Stimulated activated CD8-positive, alpha-beta memory T cell treated with anti-CD3 and anti-CD28 coated beads, Interleukin-12 subunit alpha, Interleukin-12 subunit beta, amount 100 ng/mL, for 24 hours (primary cell): Measurements from ENCODE around the gene BTRC.
A peak's percentile ranks its signal among the peaks of the same experiment; 100 is the strongest.
"Not testable (repeated sequence)": the region's sequence is repeated elsewhere in the genome, so short reads cannot be mapped to it uniquely, and the experiment has no call there.

Experiments
- DNase-seq: peaks from one replicate; pipeline ENCODE4 v3.0.0-alpha.2; 2020; ENCODE audit errors: extremely low read depth

BTRC gene

DNA sequence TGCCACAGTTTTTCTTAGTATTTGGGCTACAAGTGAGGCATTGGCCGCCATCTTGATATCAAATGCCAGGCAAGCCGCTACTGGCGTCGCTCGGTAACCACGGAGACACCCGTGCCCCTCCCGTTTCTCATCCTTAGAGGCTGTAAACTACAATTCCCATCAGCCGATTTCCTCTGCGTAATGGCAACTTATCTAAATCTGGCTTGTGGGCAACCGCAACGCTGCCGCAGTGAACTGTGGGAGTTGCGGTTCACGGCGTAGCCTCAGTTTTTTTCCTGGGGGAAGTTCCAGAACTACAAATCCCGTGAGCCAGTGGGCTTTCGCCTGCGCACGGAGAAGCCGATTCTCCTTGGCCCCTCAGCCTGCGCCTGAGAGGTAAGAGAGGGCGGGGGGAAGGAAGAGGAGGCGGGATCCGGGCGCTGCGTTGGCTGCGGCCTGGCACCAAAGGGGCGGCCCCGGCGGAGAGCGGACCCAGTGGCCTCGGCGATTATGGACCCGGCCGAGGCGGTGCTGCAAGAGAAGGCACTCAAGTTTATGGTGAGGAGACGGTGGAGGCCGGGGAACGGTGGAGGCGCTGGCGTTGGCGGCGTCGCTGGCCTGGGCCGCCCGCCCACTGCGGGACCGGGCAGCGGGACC lies at the start of gene BTRC:
TSS of gene BTRC (plus strand) at position 474 of the 636 bp plus-strand sequence. CDS start at position 490, 16 bp downstream.
- peak; percentile 83 for DNase-seq

DNA sequence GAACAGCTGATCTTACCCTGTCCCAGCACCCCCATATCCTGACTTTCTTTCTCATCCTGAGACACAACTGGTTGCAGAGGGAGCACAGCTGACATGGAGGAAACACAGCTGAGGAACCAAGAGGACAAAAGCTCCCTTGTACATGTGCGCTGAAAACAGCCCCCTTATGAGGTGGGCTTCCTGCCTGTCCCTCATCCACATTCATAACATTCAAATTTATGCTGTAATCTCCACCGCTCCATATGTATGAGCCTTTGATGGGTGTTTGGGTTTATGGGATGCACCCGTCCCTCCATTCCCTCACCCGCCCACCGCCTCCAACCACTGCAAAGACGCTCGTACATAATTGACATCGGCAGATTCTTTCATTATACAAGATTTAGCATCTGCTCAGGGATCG lies 49.6 kb upstream of the BTRC start:
- DNase-seq = no peak

DNA sequence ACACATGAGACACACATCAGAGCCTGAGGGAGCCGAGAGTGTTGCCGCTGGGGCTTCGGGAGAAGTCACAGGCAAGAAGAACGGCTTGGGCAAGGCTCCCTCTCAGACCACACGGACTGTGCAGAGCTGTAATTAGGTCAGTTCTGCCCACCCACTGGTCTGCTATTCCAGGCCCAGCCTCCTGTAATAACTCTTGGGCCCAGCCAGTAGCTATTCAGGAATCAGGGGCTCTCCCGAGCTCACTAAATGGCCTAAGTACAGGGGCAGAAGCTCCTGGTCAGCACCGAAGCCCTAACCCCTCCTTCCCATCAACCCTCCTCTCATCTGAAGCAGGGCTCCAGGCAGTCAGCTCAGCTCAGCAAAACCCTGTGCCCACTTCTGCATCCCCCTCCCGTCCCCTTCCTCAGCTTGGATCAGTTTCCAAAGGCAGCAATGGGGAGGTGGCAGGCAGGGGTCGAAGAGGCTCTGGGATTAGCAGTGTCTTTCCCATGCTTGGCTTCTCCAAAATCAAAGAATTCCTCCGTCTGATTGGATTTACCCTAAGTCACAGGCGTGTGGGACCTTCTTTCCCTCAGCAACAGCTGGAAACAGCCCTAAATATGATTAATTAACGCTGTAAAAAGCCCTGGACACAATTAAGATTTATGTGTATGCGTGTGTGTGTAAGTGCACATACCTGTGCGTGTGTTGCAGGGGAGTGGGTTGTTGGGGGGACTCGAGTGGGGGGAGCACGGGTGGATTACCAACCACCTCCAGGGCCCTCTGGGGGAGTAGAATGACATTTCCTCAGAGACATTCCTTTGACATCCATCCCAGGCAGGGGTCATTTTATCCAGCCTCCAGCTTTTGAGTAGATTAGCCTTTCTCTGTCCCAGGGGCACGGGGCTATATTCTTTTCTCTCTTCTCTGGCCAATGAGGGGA lies 48.4 kb upstream of the BTRC start:
- no peak for DNase-seq

DNA sequence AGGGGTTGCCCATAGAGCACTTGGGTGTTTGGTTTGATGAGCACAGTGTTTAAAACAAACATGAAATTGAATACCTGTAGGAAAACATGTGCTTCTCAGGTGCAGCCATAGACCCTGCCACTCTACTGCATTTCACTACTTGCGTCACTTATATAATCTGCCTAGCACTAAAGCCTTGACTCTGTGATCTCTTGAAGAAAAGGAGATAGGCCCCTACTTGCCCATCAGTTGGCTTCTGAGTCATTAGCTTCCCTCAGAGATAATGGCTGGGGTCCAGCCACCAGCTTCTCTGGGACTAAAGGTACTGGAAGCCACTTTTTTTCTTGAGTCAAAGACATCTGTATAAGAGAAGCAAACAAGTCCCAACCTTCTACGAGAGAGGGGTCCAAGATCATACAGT lies 45.9 kb upstream of the BTRC start:
- DNase-seq = no peak

DNA sequence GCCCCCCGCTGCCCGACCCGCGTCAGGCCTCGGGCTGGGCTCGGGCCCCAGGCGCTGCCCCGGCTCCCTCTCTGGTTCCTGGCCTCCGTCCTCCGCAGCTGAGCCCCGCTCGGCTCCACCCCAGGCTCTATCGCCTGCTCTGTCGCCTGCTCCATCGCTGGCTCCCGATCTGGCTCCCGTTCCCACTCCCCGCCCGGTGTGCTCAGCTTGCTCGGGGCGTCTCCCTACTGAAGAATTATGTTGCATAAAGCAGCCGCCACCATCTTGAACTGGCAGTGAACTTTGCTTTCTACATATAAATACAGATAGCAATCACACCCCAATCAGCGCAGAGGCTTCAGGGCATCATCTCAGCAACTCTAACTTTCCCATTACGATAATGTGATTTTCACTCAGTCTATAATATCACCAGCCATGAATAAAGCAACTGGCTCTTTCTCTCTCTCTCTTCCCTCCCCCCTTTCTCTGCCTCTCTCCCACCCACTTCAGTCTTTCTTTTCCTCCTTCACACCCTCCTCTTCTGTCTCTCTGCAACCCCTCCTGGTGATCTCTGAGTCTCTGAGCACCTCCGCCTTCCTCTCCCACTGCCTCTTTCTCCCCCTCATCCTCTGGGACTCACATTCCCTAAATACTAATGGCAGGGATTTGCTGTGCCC lies 43.3 kb upstream of the BTRC start:
- DNase-seq = no peak

DNA sequence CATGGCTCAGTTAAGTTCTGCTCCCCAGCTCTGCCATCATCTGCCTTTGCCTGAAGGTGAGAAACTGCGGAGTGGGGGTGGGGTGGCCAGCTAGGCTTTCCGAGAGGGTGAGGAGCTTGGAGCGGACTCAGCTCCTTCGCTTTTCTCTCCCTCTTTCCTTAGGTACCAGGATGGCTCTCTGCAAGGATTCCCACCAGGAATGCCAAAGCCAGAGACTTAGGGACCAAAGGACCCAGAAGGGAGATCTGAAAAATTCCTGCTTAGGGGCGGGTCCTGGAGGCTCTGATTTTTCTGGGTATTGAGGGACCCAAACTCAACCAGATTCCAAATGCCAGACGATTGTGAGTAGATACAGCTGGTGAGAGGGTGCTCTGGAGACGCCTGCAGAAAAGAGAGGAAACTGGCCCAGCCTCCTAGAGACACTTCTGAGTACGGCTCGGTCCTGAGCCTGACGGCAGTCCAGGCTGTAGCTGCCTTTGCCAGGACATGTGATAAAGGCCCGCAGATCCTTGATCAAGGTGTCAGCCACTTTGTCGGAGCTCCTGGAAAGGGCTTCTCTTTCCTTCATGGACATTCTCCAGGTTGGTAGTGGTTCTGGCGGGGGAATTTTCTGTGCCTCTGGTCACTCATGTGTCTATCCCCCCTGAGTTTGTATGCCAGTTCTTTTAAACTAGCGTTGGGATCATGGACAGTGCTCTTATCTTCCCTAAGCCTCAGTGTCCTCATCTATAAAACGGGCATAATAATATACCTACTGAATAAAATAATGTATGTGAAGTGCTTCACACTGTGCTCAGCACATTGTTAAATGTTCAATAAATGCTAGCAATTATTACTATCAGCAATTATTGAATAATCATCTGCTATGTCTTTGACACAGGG lies 42.5 kb upstream of the BTRC start:
- DNase-seq = no peak

DNA sequence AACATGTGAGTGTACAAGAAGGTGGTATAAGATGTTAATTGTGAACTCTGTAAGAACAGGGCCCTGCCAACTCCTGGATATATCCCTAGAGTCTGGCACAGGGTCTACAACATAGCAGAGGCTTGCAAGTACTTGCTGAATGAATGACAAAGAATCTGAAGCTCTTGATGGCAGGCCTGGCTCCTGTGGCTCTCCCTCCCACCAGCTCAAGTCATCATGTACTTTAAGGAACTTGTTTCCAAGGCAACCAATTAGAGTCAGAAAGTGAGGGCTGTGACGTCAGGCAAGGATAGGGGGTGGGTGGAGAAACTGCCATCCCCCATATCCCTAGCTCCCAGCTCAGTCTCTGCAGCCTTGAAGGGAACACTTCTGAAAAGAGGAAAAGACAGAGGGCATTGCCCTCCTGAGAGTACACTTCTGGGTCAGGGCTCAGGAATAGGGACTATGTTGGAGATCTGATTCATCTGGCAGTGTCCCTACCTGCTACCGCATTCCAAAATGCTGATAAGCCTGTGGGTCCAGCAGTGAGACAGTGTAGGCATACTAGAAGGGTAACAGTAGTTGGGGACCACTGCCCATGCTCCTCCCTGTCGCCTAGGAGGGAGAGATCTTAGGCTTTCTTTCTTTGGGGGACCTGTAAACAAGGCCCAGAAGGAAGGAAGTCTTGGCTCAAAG lies 34.6 kb upstream of the BTRC start:
- no peak for DNase-seq

DNA sequence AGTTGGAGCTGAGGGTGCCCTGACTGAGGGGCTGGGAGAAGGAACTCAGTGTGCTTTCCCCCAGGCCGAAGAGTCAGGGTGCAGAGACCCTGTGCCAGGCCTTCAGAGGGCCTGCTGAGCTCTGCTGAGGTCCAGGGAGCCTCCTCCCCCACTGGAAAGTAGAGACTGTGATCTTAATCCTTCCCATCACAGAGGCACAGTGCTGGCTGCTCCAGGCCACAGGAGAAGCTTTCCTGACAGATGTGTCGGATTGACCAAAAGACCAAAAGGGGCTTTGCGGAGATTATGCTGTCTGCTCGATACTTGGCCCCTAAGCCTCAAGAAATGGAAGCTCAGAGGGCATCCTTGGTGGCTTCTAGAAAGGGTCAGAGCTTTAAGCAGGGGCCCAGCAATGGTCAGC lies 32.9 kb upstream of the BTRC start:
- DNase-seq = no peak

DNA sequence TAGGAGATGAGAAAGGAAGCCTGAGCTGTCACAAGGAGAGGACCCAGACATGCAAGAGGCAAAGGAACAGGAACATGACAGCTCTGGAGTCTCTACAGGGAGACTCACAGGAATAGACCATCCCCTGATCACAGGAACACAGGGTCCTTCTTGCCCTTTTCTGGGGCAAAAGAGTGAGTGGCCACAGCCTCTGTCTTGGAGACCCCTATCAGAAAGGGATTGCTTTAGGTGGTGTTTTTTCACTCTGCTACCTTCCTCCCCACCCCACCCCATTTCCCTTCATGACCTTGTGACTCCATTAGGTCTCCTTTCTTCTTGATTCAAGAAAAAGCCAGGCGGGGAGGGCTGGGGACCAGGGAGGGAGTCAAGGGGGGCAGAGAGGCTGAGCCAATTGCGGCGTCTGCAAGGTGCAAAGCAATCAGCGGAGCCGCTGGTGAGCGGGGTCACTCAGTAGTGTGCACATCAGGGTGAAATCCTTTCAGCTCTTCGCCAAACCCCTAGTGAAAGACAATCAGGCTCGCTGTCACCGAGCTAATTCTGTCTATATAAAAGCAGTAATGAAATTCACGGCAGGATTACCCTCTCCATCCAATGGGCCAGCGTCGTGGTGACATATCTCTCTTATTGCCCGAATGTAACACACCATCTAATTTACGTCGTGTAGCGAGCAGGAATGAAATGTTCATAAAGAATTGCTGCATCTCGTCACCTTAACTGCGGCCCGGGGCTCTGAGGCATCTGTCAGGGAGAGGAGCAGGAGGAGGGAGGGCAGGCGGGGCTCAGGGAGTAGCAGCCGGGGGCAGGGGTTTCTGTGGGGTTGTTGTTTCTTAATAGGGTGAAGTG lies 31.5 kb upstream of the BTRC start:
- no peak for DNase-seq

DNA sequence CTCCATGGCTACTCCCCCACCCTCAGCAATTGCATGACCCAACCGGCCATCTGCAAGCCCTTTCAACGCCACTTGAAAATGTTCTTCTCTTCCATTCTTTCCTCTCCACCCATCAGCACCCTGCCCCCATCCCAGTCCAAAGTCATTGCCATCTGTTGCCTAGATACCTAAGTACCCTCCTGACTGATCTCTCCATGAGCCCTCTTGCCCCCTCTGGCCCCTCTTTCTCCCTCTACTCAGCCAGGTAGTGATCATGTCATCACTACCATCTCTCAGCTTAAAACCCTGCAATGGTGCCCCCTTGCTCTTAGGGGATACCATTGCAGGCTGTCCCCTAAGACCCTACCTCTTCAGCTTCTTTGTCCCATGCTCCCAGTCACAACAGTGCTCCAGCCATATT lies 30.5 kb upstream of the BTRC start:
- DNase-seq = no peak

DNA sequence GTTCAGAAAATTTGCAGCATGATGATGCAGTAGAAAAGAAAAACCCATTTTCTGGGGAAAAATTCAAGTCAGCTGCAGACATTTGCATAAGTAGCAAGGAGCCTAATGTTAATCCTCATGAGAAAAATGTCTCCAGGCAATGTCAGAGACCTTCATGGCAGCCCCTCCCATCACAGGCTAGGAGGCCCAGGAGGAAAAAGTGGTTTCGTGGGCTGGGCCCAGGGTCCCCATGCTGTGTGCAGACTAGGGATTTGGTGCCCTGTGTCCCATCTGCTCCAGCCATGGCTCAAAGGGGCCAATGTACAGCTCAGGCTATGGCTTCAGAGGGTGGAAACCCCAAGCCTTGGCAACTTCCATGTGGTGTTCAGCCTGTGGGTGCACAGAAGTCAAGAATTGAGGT lies 26.5 kb upstream of the BTRC start:
- DNase-seq = not testable (repeated sequence)

DNA sequence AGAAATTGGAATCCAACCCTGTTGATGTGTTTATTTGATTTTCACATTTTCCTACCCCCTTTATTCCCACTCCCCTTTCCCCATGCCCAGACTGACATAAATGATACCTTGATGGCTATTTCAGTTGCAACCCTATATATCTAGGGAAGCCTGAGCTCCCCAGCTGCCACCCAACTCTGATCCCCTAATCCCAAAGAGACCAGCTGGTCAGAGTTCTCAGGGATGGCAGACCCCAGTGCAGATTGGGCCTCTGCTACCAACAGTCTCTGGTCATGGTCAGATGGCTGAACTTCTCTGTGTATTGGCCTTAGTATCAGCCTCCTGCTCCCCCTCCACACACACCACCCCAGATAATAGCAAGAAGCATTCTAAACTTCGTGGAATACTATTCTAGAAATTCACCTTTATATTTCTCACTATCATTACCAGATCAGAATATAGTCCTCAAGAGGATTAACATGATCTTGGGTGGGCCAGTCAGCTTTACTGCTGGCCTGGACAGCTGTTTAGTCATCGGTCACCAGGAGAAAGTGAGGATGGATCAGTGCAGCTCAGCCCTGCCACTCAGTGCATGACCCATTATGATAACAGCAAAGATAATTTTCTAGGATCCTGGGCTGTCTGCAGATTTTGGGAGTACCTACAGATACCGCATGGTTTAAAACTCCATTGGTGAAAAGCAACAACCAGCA lies 24.5 kb upstream of the BTRC start:
- DNase-seq = no peak

DNA sequence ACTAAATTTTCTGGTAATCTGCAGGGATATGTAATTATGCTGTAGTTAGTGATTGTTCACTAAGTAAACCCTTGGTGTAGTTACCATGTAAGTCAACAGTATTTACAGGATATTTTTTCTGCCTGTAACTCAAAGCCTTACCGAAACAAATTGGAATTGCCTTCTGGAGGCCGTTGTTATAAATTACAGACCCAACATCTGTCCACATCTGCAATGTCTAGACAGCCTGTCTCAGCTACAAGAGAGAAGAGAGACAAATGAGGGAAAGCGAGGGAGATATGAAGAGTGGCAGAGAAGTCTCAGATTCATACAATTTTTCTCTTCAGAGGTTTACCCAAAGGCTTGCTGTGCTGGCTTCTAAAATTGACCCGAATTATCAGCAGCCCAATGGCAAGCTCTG lies 23.7 kb upstream of the BTRC start:
- no peak for DNase-seq

DNA sequence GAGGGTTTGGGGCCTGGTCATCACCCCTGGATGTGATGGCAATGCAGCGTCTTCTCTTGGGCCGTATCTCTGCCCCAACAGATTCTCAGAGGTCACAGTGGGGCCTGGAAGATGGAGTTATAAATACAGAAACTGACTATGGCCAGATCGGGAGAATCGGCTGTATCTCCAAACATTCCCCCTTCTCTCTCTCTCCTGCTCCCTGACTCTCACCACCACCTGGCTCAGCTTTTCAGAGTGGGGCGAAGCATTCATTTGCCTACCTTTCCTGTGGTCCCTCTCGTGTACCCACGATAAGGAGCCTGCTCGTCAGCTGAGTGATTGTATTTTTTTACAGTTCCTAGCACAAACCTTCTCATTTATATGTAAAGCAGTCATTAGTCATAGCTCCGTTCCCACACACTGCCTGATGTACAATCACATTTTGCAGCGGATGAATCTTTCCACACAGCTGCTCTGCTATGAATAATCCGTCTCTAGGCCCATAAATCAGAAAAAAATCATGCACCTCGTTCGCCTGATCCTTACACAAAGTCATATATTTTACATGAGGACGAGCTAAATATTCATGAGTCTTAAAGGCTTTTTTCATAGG lies 23.2 kb upstream of the BTRC start:
- no peak for DNase-seq

DNA sequence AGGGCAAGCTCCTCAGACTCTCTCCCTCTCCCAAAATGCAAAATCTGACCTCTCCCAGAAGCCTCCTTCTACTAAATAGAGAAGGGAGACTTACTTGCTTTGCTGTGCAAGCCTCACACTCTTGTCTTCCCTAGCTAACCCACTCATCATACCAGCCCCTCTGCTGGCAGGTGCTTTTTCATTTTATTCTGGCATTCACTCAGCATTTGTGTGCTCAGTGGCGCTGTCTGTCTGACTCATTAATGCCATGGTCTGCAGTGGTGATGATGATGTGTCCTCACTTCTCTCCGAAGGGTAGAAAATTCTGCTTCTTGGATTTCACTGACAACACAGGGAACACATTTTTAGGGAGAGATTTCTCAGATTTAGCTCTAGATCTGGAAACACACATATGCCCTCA lies 22.0 kb upstream of the BTRC start:
- DNase-seq = no peak

DNA sequence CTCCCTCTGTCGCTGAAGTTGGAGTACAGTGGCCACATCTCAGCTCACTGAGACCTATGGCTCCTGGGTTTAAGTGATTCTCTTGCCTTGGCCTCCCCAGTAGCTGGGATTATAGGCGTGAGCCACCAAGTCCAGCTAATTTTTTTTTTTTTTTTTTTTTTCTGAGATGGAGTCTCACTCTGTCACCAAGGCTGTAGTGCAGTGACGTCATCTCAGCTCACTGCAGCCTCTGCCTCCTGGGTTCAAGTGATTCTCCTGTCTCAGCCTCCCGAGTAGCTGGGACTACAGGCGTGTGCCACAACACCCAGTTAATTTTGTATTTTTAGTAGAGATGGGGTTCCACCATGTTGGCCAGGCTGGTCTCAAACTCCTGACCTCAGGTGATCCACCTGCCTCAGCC lies 19.7 kb upstream of the BTRC start:
- not testable (repeated sequence) for DNase-seq

DNA sequence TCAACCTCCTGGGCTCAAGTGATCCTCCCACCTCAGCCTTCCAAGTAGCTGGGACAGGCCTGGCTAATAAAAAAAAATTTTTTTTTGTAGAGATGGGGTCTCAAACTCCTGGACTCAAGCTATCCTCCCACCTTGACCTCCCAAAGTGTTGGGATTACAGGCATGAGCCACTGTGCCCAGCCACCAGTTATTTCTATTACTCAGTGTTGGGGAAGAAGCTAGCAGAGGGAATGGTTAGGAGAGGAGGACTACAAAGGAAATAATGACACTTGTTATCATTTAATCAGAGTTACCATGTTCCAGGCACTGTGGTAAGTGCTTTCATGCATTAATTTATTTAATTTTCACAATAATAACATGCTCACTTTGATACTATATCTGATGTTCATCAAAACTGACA lies 17.6 kb upstream of the BTRC start:
- no peak for DNase-seq

DNA sequence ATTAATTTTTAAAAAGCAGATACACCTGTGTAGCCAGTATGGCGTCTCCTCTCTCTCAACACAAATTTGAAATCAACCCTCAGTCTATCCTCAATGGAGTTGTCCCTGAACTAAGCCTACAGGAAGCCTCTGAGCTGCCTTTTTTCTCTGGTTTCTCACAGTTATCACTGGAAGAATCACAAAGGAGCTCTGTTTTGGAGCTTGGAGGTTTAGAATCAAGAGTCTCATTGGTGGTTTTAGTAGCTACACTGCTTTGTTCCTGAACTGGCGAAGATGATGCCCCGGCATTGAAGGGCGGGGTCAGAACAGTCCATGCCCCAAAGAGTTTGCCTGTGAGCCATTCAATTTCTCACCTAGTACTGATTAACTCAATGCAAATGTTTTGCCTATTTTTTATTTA lies 16.1 kb upstream of the BTRC start:
- DNase-seq = no peak

DNA sequence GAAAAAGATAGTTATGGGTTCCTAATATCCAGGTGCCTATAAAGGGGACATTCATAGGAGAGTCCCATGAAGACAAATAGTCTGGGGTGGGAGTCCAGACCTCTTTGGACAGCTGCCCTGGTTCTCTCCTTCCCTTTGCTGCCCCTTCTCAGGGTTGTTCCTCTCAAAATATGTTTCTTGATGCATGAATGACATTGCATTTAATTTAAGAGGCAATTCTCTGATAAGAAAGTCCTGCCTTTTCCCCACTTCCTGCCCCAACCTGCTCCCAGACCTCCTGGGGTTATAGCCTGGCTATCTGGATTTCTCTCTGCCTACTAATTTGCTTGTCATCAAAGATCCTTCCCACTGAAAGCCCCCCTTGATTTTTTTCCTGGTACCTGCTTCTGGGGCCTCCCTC lies 12.5 kb upstream of the BTRC start:
- DNase-seq = no peak
